H1 (cell line): ENCODE results near the gene MELTF. TPM values are rescaled to one million over a fixed set of nuclear protein-coding genes. Genes with fewer than 3 reads are reported as not detected.

Experiments
- CBX5 ChIP-seq: fragments of 300-800, 300-1000 bp; sonication (generic); IDR thresholded peaks from 2 replicates; pipeline ENCODE4 v1.7.1; 2016; ENCODE audit warnings: antibody characterized with exemption, low read length, low read depth
- CBX8 ChIP-seq: fragments of 300-800, 300-1000 bp; sonication (generic); IDR thresholded peaks from 2 replicates; pipeline ENCODE4 v1.7.1; 2016; ENCODE audit warnings: low read depth, low read length, borderline replicate concordance
- CHD7 ChIP-seq: fragments of 300-600 bp; sonication (generic); IDR thresholded peaks from 2 replicates; pipeline ENCODE4 v1.7.1; 2012; ENCODE audit warnings: low read length, moderate library complexity, mild to moderate bottlenecking, inconsistent platforms; ENCODE audit not compliant: insufficient replicate concordance
- MAFK ChIP-seq: IDR thresholded peaks from 2 replicates; pipeline ENCODE4 v1.6.1; 2012; ENCODE audit warnings: low read depth, mild to moderate bottlenecking, improper control_type of control experiment, low read length
- PHF8 ChIP-seq: fragments of 200-600 bp; sonication (generic); conservative IDR thresholded peaks from 2 replicates; pipeline ENCODE4 v1.7.1; 2012; ENCODE audit warnings: low read depth, mild to moderate bottlenecking, inconsistent platforms, low read length, moderate library complexity
- RBBP5 ChIP-seq: IDR thresholded peaks from 2 replicates; pipeline ENCODE4 v1.7.1; 2012; ENCODE audit warnings: low read depth, mild to moderate bottlenecking, inconsistent platforms, low read length, moderate library complexity, borderline replicate concordance
- SIN3A ChIP-seq, 2 experiments: IDR thresholded peaks in 1 of 2; conservative IDR thresholded peaks in 1 of 2; 2 replicates each; pipeline ENCODE4 v1.6.1; 2011 to 2012; ENCODE audit warnings: low read length in 2 of 2, improper control_type of control experiment in 1 of 2, low read depth in 1 of 2, mild to moderate bottlenecking in 1 of 2
- SP2 ChIP-seq: IDR thresholded peaks from 2 replicates; pipeline ENCODE4 v1.6.1; 2012; ENCODE audit warnings: mild to moderate bottlenecking, low read length, inconsistent platforms
- SP4 ChIP-seq: IDR thresholded peaks from 2 replicates; pipeline ENCODE4 v1.6.1; 2012; ENCODE audit warnings: low read length, inconsistent platforms
- SRF ChIP-seq: IDR thresholded peaks from 2 replicates; pipeline ENCODE4 v1.6.1; 2011; ENCODE audit warnings: mild to moderate bottlenecking, low read depth, low read length, moderate library complexity
- TBP ChIP-seq: IDR thresholded peaks from 2 replicates; pipeline ENCODE4 v1.6.1; 2011; ENCODE audit warnings: low read depth, low read length, improper control_type of control experiment
- TCF12 ChIP-seq: IDR thresholded peaks from 2 replicates; pipeline ENCODE4 v1.6.1; 2011; ENCODE audit warnings: low read depth, mild to moderate bottlenecking, low read length
- YY1 ChIP-seq: IDR thresholded peaks from 2 replicates; pipeline ENCODE4 v1.6.1; 2011; ENCODE audit warnings: low read depth, mild to moderate bottlenecking, low read length
- polyA plus RNA-seq, 7 experiments: library from polyadenylated mRNA; depleted of rRNA in 3 of 7; stranded (reverse) in 5 of 7; unstranded in 2 of 7; fragments of >200 nt in 5 of 7; fragments of 200-250 nt in 2 of 7; gene quantifications; 1 replicate in 5 of 7; 2 replicates in 1 of 7; 4 replicates in 1 of 7; pipeline versions ENCODE4 v1.2.1 to v1.2.3, GENCODE V29; 2011 to 2013; ENCODE audit warnings: missing spikeins in 2 of 7, mixed read lengths in 2 of 7
- total RNA-seq: library from RNA; stranded (reverse); fragmentation: NEBNext Ultra II Directional; extraction: Animal tissue kit (Norgen Biotek cat#: 25700); gene quantifications from 2 replicates; pipeline ENCODE4 v1.2.1, GENCODE V29; 2021

MELTF gene
- total and polyA plus RNA-seq, 2 of the 8 experiments (the other 6 are each of a cell fraction or from before 2014, with no cell fraction given): 1.7 to 3.5 TPM

GRCh38 chr3:196976941-196977340 is 52.7 kb downstream of the MELTF start (continued):
- no peak for TF ChIP-seq CHD7
- TF ChIP-seq YY1: no peak
- TF ChIP-seq TBP: no peak
- TF ChIP-seq TCF12: no peak
- TF ChIP-seq CBX5: no peak
- TF ChIP-seq SP2: no peak
- no peak for TF ChIP-seq SIN3A (conservative IDR thresholded peaks at IDR 0.05 in 1 of 2, IDR thresholded peaks at IDR 0.05 in 1 of 2; ENCODE audit: low read depth in 1 of 2, low read length in 2 of 2)
- TF ChIP-seq PHF8: no peak
- TF ChIP-seq MAFK: no peak
- TF ChIP-seq SRF: no peak
- no peak for TF ChIP-seq SP4
- TF ChIP-seq CBX8: no peak
- TF ChIP-seq RBBP5: no peak
